Right renal pelvis (tissue), 4 donors: ENCODE measurements around the gene ZNF628. TPM values are rescaled to one million over a fixed set of nuclear protein-coding genes. Genes with fewer than 3 reads are reported as not detected.
A peak's percentile ranks its signal among the peaks of the same experiment; 100 is the strongest.
"Not testable (repeated sequence)": the region's sequence is repeated elsewhere in the genome, so short reads cannot be mapped to it uniquely, and the experiment has no call there.

Experiments
- DNase-seq, 4 donors: peaks; one replicate each; pipeline ENCODE4 v3.0.0-alpha.2; 2013; ENCODE audit warnings: low read depth in 4 of 4, low spot score in 3 of 4, missing footprints in 1 of 4
- polyA plus RNA-seq, 4 donors: library from polyadenylated mRNA; unstranded; fragments of 120-200 nt; gene quantifications; one replicate each; pipeline ENCODE4 v1.2.1, GENCODE V29; 2013; ENCODE audit not compliant: insufficient read length in 4 of 4

ZNF628 gene
- polyA plus RNA-seq, result 1 to 10 TPM; 3.2 to 5.4 (median 3.6) TPM

DNA sequence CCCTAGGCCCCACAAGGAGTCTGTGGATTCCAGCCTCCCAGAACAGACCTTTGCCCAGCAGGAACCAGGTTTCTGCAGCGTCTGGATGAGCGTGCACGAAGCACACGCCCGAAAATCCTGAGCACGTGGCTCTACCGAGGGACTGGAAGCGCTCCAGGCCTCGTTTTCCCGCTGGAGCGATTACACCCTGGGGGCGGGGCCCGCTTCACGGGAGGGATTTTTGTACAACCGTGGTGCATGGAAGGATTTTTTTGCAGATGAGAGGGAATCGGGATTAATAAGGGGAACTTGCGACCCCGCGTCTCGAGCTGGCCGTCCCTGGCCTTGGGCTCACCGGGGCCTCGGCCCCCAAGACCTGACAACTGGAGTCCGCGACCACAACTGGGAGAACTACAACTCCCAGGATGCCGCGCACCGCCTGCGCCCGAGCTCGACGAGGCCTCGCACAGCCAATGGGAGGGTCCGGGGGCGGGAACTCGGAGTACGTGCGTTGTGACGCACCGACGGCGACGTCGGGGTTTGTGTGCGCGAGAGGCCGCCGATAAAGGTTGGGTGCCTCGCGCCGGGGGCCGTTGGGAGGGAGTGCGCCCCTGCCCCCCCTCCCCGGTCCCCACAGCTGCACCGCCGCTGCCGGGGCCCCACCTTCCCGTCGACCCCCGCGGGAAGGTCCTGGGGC, at the start of gene ZNF628:
Gene ZNF628 (plus strand): TSS at position 518 of the 676 bp plus-strand sequence. CDS start 3,294 bp downstream, outside the sequence.
- DNase-seq, result peak; percentile 97 to 98 (median 97)

DNA sequence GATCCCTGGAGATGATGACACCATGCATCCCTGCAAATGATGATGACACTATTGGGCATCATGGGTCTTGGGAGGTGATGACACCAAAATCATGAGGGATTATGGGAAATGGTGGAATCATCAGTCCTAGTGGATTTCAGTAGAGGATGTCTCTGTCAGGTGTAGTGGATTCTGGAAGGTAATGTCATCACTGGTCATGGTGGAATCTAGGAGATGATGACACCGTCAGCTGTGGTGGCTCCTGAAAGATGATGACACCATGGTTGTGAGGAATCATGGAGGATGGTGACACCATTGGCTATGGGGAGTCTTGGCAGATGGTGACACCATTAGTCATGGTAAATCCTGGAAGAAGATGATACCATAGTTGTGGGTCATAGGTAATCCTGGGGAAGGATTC, 45.2 kb upstream of the ZNF628 start:
- DNase-seq, result no peak

DNA sequence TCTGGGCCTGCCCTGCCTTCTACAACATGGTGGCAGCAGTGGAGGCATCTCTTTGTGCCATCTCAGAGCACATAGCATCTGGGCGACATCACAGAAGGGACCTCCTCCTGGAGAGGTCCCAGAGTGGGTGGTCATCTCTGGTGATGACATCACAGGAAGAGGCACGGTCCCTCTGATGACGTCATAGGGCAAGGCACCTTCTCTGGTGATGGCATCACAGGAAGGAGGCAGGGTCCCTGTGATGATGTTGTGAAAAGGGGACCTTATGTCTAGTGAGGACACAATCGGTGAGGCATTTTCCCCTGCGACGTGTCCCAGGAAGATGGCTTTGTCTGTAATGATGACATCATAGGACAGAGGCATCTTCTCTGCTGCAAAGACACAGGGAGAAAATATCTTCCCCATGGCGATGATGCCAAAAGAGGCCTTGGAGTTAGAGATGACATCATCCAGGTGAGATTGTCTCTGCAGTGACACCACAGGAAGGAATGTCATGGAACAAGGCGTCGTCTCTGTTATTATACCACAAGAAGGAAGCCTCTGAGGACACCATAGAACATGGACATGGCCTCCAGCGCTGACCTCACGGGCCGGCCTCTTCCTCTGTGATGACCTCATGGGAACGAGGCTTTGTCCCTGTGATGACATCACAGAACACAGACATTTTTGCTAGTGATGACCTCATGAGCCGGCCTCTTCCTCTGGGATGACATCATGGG, 44.0 kb upstream of the ZNF628 start:
- DNase-seq, result no peak

DNA sequence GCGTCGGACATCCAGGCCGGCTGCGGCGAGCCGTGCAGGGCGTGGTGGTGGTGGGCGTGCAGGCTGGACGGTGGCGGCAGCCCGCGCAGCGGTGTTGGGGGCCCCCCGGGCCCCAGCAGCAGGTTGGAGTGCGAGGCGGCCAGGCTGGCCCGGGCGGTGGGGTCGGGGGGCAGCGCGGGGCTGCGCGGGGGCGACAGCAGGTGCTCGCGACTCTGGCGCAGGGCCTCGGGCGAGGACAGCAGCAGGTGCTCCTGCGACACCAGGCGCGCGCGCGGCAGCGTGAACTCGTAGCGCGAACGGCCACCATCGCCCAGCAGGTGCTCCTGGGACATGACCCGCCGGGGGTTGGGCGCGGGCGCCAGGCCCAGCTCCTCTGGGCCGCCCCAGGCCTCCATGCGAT, 43.1 kb upstream of the ZNF628 start:
- no peak for DNase-seq

DNA sequence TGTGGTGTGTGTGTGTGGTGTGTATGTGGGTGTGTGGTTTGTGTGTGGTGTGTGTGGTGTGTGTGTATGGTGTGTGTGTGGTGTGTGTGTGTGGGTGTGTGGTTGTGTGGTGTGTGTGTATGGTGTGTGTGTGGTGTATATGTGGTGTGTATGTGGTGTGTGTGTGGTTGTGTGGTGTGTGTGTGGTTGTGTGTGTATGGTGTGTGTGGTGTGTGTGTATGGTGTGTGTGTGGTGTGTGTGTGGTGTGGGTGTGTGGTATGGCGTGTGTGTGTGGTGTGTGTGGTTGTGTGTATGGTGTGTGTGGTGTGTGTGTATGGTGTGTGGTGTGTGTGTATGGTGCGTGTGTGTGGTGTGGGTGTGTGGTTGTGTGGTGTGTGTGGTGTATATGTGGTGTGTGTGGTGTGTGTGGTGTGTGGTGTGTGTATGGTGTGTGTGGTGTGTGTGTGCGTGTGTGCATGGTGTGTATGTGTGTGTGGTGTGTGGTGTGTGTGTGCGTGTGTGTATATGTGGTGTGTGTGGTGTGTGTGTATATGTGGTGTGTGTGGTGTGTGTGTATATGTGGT, 42.0 kb upstream of the ZNF628 start:
- DNase-seq, result no peak

DNA sequence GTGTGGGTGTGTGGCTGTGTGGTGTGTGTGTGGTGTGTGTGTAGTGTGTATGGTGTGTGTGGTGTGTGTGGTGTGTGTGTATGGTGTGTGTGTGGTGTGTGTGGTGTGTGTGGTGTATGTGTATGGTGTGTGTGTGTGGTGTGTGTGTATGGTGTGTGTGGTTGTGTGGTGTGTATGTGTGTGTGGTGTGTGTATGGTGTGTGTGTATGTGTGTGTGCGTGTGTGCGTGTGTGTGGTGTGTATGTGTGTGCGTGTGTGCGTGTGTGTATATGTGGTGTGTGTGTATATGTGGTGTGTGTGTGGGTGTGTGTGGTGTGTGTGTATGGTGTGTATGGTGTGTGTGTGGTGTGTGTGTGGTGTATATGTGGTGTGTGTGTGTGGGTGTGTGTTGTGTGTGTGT, 41.4 kb upstream of the ZNF628 start:
- DNase-seq, result no peak

DNA sequence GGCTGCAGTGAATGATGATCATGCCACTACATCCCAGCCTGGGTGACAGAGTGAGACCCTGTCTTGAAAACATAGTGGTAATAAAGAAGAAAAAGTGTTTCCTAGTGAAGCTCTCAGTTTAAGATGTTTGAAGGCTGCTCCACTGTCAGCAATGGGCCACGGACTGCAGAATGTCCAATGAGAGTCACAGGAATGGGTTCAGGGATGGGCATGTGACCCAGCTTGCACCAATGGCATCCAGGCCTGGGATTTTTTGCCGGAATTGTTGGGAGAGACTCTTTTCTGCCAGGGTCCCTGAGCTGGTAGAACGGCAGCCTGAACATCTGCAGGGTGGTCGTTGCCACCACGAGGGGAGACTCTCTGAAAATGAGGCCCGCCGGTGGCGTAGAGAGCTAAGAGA, 39.6 kb upstream of the ZNF628 start:
- DNase-seq, result no peak

DNA sequence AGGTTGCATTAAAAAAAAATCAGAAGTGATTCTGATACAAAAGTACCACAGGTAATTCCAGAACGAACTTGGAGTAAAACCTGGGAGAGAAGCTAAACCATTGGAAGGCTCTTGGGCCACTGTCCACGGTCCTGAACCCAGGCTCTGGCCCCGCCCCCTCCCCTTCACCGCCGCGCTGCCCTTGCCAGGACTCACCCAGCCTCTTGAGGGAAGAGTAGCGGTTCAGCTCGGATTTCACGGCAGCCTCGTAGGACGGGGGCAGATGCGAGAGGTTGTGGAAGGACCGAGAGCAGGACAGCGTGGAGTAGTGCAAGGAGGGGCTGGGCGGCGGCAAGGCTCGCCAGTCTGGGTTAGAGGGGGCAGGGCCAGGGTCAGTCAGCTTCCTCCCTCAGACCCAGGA, 39.0 kb upstream of the ZNF628 start:
- DNase-seq, result no peak

DNA sequence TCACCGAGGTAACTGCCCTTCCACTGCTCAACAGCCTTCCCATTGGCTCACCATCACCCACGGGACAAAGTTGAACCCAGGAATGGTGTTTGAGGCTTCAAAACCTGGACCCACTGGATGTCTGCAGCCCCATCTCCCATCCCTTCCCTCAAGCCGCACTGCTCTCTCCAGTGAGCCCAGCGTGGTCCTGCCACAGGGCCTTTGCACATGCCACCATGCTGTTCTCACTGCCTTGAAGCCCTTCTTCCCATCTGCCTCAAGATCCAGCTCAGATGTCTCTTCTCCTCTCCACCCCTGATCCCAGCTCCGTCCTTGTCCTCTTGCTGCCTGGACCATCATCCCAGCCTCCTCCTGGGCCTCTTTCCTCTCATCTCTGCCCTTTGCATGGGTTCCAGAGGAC, 37.4 kb upstream of the ZNF628 start:
- DNase-seq, result no peak

DNA sequence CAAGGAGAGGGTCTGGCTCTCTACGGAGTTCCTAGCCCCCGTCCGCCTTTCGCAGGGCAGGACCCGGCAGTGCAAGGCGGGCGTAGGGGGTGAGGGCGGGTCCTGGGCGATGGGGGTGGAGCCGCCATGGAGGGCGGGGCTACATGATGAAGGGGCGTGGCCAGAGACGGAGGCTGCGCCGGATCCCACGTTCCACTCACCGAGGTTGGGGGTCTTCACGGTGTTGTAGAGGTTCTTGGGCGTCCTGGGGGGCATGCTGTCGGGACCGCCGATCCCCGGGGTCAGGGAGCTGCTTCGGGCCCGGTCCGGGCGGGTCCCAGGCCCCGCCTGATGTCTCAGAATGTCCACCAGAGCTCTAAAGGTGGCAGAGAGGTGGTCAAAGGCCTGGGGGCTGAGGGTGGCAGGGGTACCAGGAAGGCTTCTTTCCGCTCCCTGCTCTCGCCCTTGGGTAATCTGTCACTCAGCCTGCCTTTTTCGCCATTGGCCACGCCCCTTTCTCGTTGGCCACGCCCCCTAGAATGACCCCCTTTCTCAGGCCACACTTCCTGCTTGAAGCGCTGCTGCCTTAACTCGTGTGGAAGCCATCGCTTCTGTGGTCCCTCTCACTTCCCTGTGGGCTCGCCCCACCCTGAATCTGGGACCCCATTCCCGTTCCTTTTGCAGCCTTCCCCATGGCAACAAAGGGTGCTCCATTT, 35.9 kb upstream of the ZNF628 start:
- no peak for DNase-seq

DNA sequence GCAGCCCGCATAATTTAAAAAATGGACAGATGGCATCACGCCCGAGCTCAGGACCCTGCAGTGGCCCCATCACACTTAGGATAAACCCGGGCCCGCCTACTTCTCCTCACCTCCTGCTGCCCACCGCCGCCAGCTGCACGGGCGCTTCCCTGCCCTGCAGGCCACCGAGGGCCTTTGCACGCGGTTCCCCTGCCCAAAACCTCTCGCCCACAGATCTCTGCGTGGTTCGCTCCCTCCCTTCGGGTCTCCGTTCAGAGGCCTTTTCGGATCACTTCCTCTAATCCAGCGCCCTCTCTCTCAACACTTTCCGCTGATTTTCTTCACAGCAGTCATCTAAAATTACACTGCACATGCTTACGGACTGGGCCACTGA, 35.1 kb upstream of the ZNF628 start:
- DNase-seq, result no peak

DNA sequence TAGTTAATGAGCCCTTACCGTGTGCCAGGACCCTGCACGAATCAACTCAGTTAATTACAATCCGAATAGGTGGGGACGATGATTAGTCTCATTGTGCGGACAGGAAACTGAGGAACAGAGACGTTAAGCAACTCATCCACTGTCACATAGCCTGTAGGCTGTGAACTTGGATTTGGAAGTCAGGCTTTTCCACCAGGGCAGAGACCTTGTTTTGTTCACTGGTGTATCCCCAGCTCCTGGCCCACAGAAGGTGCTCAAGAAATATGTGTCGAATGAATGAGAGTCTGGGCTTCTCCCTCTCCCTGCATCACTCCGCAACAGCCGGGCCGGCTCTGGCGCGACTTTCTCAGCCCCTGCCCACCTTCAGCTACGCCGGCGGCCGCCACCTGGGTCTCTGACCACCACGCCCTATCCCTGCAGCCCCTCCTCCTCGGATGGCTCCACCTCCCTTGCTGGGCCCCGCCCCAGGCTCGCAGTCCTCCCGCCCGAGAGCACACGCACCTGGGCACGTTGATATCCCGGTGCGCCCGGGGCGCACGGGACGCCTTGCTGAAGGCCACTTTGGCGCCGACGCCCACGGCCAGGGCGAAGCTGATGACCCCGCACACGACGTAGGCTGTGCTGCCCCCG, 34.6 kb upstream of the ZNF628 start:
- no peak for DNase-seq

DNA sequence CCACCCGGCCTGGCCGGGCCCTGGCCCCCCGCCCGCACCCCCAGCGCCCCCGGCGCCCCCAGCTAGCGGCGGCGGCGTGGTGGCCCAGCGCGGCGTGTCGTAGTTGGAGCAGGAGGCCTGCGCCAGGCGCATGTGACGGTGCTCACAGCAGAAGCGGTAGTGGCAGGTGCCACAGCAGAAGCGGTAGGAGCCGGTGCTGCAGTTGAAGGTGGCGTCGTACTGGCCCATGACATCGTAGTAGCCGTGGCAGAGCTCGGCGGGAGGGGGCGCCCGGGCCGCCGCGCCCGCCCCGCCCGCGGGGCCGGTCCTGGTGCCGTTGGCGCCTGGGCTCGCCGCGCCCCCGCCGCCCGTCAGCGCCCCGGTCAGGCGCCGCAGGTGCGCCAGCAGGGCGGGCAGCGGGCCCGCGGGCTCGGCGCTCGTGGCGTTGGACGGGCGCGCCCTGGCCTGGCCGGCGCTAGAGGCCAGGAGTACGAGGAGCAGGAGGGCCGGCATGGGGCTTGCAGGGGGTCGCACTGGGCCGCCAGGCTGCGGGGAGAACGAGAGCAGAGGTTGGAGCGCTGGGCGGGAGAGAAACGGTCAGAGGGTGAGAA, 34.0 kb upstream of the ZNF628 start:
- no peak for DNase-seq

DNA sequence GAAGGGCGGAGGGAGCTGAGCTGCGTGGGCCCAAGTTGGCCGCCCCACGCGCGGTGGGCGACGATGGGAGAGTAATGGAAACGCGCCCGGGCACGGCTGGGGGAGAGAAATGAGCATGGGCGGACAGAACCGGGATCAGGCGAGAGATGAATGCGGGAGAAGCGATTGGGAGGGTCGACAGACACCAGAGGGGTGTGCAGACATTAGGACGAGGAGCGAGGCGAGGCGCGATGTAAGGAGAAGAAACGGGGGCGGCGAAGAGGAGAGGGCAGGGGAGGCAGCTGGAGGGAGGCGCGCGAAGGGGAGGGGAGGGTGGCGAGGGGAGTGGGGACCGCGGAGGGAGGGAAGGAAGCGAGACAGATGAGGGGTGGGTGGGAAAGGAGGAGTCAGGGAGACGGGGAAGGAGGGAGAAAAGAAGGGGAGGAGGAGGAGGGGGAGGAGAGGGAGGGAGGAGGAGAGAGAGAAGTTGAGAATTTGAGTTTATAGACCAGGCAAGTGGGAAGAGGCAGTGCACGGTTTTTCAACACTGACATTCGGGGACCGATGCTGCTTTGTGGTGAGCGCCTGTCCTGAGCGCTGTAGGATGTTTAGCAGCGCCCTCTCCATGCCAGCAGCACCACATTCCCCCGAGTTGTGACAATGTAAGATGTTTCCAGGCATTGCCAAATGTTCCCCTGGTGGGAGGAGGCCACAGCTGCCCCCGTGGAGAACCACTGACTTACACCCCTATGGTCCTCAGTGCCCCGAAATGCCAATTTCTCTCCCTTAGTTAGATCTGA, 33.2 kb upstream of the ZNF628 start, which contains the start of gene SHISA7:
Gene SHISA7 (minus strand): TSS at position 256 of the 779 bp plus-strand sequence. CDS start 437 bp downstream, outside the sequence.
- DNase-seq, result no peak

DNA sequence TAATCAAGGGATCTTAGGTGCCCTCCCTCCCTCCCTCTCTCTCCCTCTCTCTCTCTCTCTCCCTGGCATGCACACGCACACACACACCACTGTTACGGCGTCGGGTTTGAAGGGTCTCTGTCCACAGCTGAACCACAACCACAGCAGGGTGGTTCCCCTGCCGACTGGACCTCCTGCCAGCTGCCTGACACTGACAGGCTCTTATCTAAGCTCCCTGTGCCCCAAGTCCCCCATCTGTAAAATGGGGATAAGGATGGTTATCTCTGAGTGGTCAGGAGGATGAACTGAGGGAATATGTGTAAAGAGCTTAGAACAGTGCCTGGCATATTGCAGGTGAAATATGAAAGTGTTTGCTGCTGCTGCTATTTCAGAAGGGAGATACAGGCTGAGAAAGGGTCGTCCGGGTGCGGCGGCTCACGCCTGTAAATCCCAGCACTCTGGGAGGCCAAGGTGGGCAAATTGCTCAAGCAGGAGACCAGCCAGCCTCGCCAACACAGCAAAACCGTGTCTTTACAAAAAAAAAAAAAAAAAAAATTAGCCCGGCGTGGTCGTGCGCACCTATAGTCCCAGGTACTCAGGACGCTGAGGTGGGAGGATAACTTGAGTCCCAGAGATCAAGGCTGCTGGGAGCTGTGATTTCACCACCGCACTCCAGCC, 32.5 kb upstream of the ZNF628 start:
- DNase-seq, result no peak

DNA sequence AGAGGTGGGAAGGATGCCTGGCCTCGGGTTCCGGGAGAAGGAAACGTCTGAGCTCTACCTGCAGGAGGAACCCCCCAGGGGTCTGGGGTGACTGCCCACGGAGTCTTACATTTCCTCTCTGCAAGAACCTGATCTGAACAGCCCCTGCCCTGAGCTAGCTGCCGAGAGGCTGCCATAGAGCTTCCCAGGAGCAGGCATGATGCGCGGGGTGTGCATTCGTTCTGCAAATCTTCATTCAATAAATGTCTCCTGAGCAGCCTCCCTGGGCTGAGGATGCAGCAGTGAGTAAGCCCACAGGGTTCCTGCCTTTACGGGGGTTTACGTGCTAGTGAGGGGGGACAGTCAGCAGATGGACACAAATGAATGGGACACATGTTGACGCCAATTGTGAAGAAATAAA, 31.8 kb upstream of the ZNF628 start:
- no peak for DNase-seq

DNA sequence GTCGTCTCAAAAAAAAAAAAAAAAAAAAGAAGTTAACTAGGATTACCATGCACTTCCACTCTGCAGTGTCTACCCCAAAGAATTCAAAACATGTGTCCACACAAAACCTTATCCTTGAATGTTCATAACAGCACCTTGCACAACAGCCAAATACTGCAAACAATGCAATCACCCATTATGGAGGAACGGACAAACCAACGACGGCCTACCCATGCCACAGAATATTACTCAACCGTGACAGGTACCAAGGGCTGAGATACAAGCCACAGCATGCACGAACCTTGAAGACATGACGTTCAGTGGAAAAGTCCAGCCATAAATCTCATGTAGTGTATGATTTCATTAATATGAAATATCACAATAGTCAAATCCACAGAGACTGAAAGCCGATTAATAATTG, 30.4 kb upstream of the ZNF628 start:
- no peak for DNase-seq

DNA sequence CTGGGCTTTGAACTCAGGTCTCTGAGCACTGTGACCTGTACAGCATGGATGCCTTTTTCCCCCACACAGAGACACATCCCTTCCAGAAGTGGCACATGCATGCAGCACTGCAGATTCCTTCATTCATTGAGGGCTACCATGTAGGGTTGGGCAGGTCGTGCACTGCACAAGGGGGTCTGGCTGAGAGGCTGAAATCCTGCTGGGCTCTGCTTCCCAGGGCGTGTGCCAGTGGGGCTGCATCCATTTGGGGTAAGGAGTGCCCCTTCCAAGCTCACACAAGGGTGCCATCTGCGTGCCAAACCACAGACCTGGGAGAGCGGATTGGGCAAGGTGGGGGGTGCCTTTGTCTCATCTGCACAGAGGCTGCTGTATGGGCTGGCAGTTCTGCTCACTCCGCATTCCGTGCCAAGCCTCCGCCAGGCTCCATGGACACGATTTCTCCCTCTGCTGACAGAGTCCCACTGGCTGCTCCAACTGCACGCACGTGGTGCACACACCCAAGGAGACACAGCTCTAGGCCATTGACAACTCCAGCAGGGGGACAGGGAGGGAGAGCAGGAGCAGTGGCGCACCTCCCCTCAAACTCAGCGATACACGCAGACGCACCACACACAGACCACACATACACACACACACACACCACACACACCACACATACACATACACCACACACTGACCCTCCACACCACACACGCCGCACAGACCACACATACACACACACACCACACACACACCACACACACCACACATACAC, 28.8 kb upstream of the ZNF628 start:
- no peak for DNase-seq

DNA sequence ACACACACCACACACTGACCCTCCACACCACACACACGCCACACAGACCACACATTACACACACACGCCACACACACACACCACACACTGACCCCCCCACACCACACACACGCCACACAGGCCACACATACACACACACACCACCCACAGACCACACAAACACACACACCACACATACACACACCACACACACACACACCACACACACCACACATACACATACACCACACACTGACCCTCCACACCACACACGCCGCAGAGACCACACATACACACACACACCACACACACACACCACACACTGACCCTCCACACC, 28.3 kb upstream of the ZNF628 start:
- DNase-seq, result not testable (repeated sequence)
